HG03108 (cell line): ENCODE results near the gene NECAB2.
"Not testable (repeated sequence)": the region's sequence is repeated elsewhere in the genome, so short reads cannot be mapped to it uniquely, and the experiment has no call there.

Experiments used
- ATAC-seq: cut with Tn5 transposase; IDR thresholded peaks from one replicate; pipeline ENCODE4 v1.9.1; 2021; ENCODE audit warnings: moderate library complexity; ENCODE audit not compliant: unreplicated experiment

Gene NECAB2

DNA sequence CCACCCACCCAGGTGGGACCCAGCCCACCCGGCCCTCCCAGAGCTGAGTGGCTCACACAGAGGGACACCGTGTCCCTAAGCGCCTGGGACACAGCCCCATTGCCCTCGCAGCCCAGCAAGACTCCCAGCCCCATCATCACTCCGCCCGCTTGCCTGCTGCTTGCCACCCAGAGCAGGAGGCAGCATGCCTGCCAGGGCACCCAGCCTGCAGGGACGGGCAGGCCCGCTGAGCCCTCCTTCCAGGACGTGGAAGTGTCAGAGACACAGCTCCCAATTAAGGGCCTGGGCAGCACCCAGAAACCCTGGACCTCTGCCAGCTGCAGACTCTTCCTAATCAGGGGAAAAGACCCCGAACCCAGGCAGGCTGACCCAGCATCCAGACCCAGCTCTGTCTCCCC lies 32.2 kb upstream of the NECAB2 start:
- no peak for ATAC-seq

DNA sequence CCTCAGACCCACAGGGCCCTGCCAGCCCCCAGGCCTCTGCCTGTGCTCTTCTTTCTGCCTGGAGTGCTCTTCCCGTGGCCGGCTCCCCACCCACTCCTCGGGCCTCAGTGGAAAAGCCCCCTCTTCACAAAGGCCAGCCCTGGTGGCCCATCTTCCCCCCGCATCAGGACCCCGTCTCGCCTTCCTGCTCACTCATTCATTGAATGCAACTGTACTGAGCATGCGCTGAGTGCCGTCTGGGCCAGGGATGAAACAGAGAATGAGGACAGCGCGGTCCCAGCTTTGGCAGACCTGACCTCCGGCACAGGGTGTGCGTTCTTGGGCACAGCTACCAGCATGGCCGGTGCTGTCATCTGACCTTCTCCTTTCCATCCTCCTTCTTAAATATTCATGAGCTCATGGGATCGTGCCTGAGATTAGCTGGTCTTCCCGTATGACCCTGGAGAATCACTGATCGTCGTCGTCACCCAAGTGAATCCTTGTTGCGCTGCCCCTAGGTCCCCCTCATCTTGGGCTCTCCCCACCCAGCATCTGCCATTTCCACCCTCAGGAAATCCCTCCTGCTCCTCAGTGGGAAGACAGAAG lies 31.4 kb upstream of the NECAB2 start:
- ATAC-seq, result no peak

DNA sequence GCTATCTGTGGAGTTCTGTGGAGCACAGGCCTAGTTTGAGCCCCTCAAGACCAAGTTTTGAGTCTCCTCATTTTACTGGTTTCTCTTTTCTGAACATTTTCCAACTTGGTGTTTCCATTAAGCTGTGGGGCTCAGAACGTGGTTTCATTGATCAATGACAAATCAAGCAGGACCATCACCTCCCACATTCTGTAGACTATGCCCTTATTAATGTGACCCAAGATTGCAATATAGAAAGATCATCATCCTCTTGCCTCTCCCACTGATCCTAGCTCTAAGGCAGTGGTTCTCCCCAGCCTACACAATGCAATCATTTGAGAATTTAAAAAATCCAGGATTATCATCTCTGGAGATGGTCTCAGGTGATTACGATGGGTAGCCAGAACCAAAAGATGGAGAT lies 30.8 kb upstream of the NECAB2 start:
- ATAC-seq, result no peak

DNA sequence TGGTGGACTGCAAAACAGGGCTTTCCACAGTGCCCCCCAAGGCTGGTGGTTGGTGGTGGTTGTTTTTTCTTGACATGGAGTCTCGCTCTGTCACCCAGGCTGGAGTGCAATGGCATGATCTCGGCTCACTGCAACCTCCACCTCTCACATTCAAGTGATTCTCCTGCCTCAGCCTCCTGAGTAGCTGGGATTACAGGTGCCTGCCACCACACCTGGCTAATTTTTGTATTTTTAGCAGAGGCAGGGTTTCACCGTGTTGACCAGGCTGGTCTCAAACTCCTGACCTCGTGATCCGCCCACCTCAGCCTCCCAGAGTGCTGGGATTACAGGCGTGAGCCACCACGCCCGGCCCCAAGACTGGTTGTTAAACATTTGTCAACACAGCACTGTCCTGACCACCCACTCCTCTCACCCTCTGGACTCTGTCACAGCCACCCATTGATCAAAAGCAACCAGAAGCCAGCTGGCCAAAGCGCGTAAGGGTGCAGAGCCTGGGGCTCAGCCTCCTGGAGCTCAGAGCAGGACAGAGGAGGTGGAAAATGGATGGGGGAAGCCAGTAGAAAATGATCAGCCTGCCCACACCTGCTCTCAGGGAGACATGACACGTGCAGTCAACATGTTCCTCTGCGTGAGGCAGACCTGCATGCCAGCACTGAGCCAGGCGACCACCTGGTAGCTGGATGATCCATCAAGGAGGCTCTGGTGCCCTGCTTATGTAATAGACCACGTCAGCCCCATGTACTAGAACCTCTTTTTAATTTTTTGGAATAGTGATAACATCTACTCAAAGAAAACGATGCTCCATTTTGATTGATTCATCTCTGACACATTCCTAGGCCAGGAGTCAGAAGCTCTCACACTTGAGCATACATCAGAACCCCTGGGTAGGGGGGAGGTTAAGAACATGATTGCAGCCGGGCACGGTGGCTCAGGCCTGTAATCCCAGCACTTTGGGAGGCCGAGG lies 29.8 kb upstream of the NECAB2 start:
- no peak for ATAC-seq

DNA sequence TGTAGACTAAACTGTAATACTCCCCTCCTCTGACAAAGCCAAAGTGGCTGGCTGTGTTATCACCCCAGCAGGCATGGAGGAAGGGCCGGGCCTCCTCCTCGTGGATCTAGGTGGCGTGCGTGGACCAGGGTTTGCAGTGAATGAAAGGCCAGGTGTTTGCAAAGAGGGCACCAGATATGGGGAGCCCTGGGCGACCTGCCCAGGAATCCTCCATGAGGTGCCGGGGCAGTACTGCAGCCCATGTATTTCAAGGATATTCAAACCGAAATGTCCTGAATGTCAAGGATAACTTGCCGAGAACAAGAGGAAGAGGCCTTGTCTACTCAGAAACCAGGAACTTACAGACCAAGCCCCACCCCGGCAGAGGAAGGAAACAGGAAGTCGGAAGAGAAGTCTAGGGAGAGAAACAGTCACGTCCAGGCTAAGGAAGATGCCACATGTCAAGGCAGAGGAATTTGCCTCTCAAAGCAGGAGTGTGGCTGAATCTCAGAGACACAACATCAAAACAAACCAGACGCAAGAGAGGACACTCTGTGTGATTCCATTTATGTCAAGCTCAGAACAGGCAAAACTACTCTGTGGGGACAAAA lies 28.7 kb upstream of the NECAB2 start:
- no peak for ATAC-seq

DNA sequence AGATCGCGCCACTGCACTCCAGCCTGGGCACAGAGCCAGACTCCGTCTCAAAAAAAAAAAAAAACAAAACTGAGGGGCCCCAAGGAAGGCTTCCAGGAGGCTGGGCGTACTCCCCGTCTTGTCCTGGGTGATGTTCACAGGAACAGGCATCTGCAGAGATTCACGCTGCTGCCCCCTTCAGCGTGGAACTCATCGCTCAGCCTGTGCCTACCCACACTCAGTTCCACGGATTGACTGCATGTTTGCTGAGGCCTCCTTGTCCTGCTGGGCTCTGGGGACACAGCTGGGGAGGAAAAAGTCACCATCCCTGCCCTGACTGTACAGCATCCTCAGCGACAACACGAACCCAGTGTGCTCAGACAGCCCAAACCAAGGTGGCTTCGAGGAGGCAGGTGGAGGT lies 27.9 kb upstream of the NECAB2 start:
- ATAC-seq, result no peak

DNA sequence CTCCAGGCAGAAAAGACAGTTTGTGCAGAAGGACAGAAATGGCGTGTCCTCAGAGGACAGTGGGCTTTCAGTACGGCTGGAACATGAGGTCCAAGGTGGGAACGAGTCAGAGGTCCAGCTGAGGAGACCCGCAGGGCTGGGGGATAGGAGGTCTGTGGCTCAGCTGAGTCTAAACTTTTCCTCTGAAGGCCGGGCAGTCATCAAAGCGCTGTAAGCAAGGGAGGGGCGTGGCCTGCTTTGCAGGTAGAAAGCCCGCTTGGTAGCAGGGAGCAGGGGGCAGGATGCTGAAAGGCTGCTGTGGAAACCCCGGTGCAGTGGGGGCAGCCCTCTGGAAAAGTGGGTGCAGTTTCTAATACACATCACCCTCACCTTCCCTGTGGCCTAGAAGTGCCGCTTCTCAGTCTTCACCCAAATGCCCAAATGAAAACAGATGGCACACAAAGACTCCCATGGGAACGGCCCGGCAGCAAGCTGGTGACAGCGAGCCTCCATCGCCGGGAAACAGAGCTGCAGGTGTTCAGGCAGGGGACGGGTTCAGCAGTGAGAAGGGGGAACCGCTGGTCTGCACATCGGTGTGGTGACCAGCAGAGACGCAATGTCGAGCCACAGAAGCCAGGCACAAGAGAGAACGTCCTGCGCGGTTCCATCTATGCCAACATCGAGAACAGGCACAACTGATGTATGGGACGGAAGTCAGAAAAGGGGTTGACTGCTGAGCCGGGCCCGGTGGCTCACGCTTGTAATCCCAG lies 27.2 kb upstream of the NECAB2 start:
- ATAC-seq, result no peak

DNA sequence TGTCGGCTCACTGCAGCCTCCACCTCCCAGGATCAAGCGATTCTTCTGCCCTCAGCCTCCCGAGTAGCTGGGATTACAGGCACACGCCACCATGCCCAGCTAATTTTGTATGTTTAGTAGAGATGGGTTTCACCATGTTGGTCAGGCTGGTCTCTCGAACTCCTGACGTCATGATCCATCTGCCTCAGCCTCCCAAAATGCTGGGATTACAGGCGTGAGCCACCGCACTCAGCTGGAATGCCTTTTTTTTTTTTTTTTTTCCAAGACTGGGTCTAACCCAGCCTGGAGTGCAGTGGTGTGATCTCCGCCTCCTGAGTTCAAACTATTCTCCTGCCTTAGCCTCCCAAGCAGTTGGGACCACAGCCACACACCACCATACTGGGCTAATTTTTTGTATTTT lies 26.5 kb upstream of the NECAB2 start:
- ATAC-seq, result not testable (repeated sequence)

DNA sequence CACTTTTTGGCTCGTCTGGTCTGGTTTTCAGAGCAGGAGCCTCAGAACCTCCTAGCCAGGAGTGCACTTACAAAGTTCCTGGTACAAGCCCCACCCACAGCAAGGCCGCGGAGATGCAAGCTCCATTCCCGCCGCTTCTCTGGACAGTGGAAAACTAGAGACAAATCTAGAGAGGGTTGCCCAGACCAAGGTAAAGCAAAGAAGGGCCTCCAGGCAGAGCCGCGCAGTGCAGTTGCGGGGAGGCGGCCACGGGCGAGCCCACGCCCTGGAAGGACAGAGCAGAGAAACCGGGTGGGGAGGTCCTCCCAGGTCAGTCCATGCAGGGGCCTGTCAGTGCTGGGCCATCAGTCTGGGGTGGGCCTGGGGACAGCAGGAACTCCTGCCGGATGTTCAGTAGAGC lies 26.0 kb upstream of the NECAB2 start:
- no peak for ATAC-seq

DNA sequence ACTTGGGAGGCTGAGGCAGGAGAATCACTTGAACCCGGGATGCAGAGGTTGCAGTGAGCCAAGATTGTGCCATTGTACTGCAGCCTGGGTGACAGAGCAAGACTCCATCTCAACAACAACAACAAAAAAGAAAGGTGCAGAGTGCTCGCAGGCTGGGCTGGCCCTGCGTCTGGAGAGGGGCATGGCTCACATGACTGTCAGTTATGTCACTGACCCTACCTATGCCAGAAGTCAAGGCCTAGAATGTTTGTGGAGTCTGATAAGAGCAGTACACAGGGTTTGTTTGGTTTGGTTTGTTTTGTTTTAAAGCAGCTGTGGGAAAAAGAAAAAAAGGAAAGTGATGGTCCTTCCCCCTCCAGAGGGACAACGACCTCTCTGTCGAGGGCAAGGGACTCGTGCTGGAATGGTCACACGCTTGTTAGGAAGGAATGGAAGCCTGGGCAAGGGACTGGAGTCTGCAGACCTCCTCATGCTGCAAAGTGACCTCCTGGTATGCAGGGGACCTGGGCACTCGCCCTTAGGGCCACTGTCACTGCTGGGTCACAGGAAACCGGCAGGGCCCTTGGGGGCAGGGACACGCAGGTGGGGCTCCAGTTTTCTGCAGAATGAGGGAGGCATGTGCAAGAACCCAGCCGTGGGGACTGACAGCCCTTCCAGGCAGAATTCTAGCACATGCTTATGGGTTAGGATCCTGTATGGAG lies 25.1 kb upstream of the NECAB2 start:
- no peak for ATAC-seq

DNA sequence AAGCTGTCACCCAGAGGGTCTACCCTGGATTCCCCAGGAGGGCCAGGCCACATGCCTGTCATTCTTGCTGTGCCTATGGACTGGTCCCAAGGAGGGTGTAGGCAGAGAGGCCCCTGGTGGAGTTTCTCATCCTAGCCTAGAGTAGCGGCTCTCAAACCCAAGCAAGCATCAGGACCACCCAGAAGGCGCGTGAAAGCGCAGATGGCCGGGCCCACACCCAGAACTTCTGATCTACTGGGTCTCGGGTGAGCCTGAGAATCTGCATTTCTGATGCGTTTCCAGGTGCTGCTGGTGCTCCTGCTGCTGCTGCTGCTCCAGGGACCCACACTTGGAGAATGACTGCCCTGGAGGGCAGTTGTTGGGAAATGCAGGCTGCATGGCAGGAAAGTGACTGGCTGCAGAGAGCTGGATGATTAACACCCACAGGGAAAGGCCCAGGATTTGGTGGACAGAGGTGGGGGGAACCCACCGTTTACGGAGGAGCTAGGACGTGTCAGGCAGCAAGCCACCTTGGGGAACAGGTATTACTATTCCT lies 24.5 kb upstream of the NECAB2 start:
- ATAC-seq, result no peak

DNA sequence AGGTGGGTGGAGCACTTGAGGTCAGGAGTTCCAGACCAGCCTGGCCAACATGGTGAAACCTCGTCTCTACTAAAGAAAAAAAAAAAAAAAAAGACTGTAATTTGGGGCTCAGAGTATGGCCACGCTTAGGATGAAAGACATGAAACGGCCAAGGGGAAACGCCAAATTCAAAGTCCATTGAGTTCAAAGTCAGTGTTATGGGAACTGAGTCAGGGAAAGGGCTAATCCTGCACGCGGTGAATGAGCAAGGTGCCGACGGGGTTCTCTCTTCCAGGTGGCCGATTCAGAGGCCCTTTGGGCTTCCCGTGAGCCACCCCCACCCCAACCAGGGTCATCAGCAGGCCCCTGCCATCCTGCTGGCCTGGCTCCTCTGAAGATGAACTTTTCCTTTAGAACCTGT lies 22.5 kb upstream of the NECAB2 start:
- no peak for ATAC-seq

DNA sequence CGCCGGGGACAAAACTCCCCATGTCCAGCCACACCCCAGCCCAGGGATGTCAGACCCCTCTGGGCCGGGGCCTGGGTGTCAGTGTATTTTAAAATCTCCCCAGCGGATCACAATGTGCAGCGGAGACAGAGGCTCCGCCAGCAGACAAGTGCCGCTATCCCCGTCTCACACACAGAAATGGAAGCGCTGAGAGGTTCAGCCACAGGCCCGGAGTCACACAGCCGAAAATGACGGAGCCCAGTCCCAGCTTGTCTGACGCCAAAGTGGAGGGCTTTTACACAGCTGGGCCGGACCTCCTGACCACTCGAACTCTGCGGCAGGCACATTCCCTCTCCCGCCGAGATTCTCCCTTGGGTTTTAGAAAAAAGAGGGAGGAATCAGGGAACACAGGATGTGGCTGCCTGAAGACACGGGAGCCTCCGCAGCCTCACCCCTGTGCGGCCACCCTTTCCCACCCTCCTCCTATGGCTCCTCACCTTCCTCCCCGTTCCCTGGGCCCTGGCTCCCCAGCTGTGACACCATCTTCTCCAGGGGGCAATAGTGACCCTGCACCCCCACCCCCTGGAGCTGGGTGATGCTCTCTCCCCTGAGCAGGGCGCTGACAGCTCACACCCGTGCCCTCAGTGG lies 21.8 kb upstream of the NECAB2 start:
- no peak for ATAC-seq

DNA sequence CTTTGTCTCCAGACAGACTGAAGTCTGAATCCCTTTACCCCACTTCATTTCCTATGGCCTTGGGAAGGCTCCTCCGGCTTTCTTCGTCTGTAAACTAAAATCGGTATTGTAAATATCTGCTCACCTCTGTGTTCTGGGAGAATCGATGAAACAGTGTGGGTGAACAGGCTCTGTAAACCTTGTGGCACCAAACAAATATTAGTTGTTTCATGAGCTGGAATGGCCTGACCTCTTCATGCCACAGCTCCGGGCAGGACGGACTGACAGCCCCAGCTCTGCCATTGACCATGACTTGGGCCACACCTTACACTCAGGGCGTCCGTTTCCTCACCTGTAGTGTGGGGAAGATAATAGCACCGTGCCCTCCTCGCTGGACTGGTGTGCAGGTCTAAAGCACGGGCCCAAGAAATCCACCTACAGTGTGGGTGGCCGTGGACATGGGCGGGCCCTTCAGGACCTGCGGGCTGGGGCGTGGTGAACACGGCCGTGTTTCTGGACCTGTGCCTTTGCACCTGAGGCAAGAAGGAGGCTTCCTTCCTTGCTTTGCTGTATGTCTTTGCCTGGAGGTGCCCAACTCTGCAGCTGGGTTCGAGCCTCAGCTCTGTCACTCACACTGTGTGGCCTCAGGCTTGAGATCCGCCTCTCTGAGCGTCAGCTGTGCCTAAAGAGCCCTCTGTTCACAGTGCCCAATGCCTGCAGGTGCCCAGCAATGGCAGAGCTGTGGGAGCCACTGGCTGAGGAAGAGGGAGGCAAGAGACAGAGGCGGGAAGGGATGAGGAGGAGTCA lies 21.1 kb upstream of the NECAB2 start:
- no peak for ATAC-seq

DNA sequence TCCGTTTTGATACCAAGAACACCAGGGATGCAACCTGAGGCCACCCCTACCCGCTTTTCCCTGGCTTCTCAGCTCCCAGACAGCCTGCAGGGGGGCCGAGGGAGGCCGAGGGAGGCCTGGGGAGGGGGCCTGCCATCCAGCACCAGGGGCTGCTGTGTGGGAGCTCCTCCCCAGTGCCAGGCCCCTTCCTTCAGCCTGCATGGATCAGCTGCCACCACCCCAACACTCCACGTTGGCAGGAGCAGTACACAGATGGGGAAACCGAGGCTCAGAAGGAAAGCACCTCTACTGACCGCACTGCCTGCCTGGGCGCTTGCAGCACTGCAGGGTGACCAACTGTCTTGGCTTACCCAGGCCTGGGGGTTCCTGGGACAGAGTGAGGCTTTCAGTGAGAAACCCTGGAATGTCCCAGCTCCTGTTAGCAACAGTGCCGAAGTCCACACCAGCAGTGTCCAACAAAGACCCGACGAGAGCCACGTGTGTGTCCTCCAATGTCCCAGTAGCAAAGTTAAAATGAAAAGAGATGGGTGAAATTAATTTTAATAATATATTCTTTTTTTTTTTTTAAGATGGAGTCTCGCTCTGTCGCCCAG lies 20.3 kb upstream of the NECAB2 start:
- ATAC-seq, result no peak

DNA sequence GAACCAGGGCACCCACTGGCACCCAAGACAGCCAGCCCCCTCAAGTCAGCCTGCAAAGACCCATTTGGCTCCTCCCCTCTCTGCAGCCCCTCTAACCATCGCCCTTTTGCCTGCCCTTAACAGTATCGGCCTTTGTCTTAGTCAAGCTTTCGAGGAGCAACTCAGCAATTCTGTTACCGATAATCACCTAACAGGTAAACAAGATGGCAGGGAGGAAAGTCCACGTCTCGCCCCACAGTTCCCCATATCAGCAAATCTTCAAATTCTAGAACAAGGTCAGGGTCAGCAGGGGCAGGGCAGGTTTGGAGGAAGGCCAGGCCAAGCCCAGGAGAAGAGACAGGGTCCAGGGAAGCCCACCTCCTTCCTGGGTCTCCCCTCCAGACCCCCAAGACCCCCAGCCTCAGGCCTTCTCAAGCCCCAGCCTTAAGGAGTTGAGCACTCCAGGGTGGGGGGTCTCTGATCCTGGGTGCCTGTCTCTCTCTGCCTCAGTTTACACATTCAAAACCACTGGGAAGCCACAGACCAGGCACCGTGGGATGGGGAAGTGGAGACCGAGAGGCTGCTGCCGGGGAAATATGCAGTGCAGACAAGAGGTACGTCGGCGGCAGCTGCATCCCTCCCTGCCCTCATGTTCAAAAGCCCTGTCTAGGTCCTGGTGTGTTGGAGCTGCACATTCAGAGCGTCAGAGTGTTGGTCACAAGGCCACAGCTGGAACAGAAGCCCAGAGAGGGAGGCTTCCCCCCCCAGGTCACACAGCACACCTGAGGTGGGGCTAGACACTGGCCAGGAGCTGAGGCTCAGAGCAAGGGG lies 18.9 kb upstream of the NECAB2 start:
- ATAC-seq, result no peak

DNA sequence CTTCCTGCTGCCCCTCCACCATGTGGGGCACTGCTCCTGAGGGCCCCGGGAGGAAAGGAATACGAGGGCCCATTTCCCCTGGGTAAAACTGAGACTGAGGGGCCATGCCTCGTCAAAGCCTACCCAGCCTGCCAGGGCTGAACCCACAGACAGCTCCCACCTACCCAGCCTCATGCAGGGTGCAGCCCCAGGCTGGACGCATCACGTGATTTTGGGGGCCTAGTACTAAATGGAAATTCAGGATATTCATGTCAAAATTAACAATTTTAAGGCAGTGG lies 18.4 kb upstream of the NECAB2 start:
- no peak for ATAC-seq

DNA sequence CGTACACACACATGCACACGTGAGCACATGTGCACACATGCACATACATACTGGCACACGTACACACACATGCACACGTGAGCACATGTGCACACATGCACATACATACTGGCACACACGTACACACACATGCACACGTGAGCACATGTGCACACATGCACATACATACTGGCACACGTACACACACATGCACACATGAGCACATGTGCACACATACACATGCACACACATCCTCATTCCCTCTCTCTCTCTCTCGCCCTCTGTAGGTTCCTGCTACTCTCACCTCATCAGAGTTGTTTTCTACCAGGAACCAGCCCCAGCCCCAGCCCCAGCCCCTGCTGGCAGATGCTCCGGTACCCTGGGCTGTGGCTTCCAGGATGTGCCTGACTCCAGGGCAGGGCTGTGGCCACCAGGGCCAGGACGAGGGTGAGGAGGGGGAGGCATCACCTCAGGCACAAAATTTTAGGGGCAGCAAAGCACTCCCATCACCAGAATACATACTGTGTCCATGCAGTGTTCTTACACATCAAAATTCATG lies 17.1 kb upstream of the NECAB2 start:
- ATAC-seq, result not testable (repeated sequence)
